ENCODE results near the gene SGO1. TPM values are rescaled to one million over a fixed set of nuclear protein-coding genes. Genes with fewer than 3 reads are reported as not detected.
A peak's percentile ranks its signal among the peaks of the same experiment; 100 is the strongest.

Gene SGO1
- total RNA-seq, 1 donor from 2014 or later = 7.2 TPM

DNA sequence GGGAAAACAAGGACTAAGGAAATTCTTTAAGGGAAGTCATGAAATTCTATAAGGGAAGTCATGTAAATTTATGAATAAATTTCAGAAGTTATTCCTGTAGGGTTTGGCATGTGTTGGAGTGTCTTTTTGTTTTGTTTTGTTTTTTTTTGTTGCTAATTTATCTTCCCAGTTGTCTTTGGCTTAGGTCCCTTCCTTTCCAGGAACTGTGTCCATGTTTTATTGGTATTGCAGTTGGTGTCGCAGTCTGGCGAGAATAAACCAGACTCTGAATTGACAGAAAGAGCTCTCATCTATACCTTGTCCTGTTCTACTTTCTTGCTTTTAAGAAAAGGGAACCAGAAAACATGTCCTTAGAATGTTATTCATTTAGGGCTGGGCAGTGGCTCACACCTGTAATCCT, 57.6 kb downstream of the SGO1 start:
- Mint-ChIP-seq H3K27ac (peak overlapping the region; percentile 57), H3K36me3 (ENCODE audit: low read depth) (peaks cover 37% of the 10 kb centered on the region), H3K27me3 (no peaks in the 10 kb centered on the region), H3K9me3 (no peaks in the 10 kb centered on the region), H3K4me1 (peaks cover 38% of the 10 kb centered on the region), H3K4me3 (no peak overlapping the region)
- intact Hi-C loops (cut with micrococcal nuclease) = loop anchor here (5.0 kb wide), 1 partner anchor 781 kb away; no protein-coding TSS in a partner anchor
- POLR2A ChIA-PET = interaction anchor here (1.5 kb wide), 1 partner anchor 32 kb away, joined by 4 read pairs; no protein-coding TSS in a partner anchor
- TF ChIP-seq, protein P1, sequence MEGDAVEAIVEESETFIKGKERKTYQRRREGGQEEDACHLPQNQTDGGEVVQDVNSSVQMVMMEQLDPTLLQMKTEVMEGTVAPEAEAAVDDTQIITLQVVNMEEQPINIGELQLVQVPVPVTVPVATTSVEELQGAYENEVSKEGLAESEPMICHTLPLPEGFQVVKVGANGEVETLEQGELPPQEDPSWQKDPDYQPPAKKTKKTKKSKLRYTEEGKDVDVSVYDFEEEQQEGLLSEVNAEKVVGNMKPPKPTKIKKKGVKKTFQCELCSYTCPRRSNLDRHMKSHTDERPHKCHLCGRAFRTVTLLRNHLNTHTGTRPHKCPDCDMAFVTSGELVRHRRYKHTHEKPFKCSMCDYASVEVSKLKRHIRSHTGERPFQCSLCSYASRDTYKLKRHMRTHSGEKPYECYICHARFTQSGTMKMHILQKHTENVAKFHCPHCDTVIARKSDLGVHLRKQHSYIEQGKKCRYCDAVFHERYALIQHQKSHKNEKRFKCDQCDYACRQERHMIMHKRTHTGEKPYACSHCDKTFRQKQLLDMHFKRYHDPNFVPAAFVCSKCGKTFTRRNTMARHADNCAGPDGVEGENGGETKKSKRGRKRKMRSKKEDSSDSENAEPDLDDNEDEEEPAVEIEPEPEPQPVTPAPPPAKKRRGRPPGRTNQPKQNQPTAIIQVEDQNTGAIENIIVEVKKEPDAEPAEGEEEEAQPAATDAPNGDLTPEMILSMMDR (IDR thresholded peaks at IDR 0.05) = no peak
- DNase-seq (no peak), ATAC-seq (ENCODE audit: low read depth) (no peak)
- CTCF ChIA-PET = no interaction called here

DNA sequence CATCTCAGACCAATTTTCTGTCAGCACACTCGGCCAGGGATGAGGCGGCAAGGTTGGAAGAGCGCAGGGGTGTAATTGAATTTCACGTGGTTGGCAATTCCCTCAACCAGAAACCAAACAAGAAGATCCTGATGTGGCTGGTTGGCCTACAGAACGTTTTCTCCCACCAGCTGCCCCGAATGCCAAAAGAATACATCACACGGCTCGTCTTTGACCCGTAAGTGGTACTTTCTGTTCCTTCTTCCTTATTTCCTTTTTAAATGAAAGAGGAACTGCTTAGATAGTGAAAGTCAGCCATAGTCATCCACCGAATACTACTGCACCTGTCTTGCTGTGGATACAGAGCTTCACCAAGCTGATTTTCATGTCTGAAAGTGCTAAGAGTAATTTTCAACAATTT, 60.1 kb downstream of the SGO1 start:
- Mint-ChIP-seq H3K4me3 (peak overlapping the region; percentile 58), H3K36me3 (ENCODE audit: low read depth) (peaks cover 55% of the 10 kb centered on the region), H3K27me3 (no peaks in the 10 kb centered on the region), H3K27ac (peak overlapping the region; percentile 87), H3K4me1 (peaks cover 38% of the 10 kb centered on the region), H3K9me3 (no peaks in the 10 kb centered on the region)
- ATAC-seq (ENCODE audit: low read depth) = peak; percentile 95
- ChIA-PET CTCF (interaction anchor here (1.0 kb wide), 2 partner anchors 60 to 85 kb away, joined by 3 read pairs; partner anchors contain the start of gene SGO1), POLR2A (interaction anchor here (0.5 to 2.2 kb wide), 10 partner anchors 12 to 257 kb away, joined by 3 to 35 read pairs (median 5); partner anchors contain the start of genes KAT2B and SGO1)
- DNase-seq = peak; percentile 39
- TF ChIP-seq, protein P1 (IDR thresholded peaks at IDR 0.05) = no peak
- intact Hi-C loops (cut with micrococcal nuclease) = loop anchor here (1.0 to 5.0 kb wide), 8 partner anchors 33 to 979 kb away; partner anchors contain the start of genes RAB5A and SGO1

DNA sequence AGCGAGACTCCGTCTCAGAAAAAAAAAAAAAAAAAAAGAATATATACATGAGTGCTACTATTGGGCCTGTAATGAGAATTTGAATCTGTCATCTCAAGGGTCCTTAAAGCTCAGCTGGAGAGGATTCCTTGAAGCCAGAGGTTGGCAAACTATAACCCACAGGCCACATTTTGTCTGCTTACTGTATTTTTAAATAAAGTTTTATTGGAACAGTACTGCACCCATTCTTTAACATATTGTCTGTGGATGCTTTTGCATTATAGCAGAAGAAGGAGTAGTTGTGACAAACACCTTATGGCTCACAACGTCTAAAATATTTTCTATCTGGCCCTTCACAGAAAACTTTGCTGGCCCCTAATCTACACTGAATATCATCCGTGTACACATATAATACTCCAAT, 60.7 kb downstream of the SGO1 start:
- ATAC-seq (ENCODE audit: low read depth) = no peak
- peak overlapping the region; percentile 87 for H3K27ac Mint-ChIP-seq
- CTCF ChIA-PET = no interaction called here
- no peaks in the 10 kb centered on the region for H3K27me3 Mint-ChIP-seq
- intact Hi-C loops (cut with micrococcal nuclease) = loop anchor here (5.0 kb wide), 1 partner anchor 778 kb away; no protein-coding TSS in a partner anchor
- peaks cover 55% of the 10 kb centered on the region for H3K36me3 Mint-ChIP-seq (ENCODE audit: low read depth)
- DNase-seq = no peak
- POLR2A ChIA-PET = interaction anchor here (0.7 to 2.2 kb wide), 7 partner anchors 12 to 179 kb away, joined by 3 to 35 read pairs (median 5); partner anchors contain the start of genes KAT2B and SGO1
- H3K9me3 Mint-ChIP-seq = no peaks in the 10 kb centered on the region
- TF ChIP-seq, protein P1 (IDR thresholded peaks at IDR 0.05) = no peak
- H3K4me3 Mint-ChIP-seq = no peak overlapping the region
- H3K4me1 Mint-ChIP-seq = peaks cover 38% of the 10 kb centered on the region

DNA sequence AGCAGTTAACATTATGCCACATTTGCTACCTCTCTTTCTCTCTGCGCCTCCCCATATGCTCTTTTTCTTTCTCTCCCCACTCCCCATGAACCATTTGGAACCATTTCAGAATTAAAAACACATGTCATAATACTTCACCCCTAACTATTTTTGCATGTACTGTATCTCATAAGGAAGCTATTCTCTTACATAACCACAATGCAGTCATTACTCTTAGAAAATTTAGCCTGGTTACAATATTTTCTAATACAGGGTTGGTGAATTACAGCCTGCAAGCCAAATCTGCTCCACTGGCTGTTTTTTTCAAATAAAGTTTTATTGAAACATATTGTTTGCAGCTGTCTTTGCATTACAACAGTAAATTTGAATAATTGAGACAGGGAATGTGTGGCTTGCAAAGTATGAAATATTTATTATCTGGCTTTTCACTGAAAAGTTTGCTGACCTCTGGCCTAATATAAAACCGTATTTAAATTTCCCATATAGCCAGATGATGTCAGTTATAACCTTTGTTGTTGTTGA, 62.8 kb downstream of the SGO1 start:
- TF ChIP-seq, protein P1 (IDR thresholded peaks at IDR 0.05) = no peak
- ChIA-PET CTCF (no interaction called here), POLR2A (interaction anchor here (0.6 kb wide), 1 partner anchor 134 kb away, joined by 3 read pairs; no protein-coding TSS in a partner anchor)
- Mint-ChIP-seq H3K9me3 (no peaks in the 10 kb centered on the region), H3K27me3 (no peaks in the 10 kb centered on the region), H3K4me1 (peaks cover 33% of the 10 kb centered on the region), H3K4me3 (no peak overlapping the region), H3K27ac (no peak overlapping the region), H3K36me3 (ENCODE audit: low read depth) (peaks cover 57% of the 10 kb centered on the region)
- ATAC-seq (ENCODE audit: low read depth) (no peak), DNase-seq (no peak)
- intact Hi-C loops (cut with micrococcal nuclease) = no loop called here

DNA sequence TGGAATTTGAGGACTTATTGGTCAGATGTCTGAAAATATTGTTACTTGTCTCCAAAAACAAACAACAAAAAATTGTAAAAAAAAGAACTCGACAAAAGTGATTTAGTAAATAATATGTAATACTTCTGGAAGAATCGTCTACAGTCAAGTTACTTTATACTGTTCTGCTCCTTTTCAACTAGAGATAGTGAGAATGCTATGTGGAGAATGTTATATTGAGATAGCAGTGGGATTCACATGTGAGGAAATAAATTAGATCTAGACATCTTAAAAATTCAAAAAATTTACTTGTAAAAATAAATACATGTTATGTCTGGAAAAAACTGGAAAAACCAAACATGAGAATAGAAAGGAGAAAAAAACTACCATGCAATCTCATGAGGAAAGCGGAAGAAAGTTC, 64.9 kb downstream of the SGO1 start:
- no peaks in the 10 kb centered on the region for H3K9me3 Mint-ChIP-seq
- intact Hi-C loops (cut with micrococcal nuclease) = no loop called here
- no peak overlapping the region for H3K4me3 Mint-ChIP-seq
- H3K36me3 Mint-ChIP-seq (ENCODE audit: low read depth) = peaks cover 66% of the 10 kb centered on the region
- ChIA-PET POLR2A (no interaction called here), CTCF (no interaction called here)
- no peak overlapping the region for H3K27ac Mint-ChIP-seq
- no peak for ATAC-seq (ENCODE audit: low read depth)
- DNase-seq = no peak
- peaks cover 12% of the 10 kb centered on the region for H3K4me1 Mint-ChIP-seq
- H3K27me3 Mint-ChIP-seq = no peaks in the 10 kb centered on the region
- TF ChIP-seq, protein P1 (IDR thresholded peaks at IDR 0.05) = no peak

Other genes starting within 250 kb of the SGO1 start
- gene RAB5A, start 239.1 kb downstream of the SGO1 start, total RNA-seq = 43.2 and 45.2 TPM in 2 replicates
- gene PP2D1, start 173.9 kb downstream of the SGO1 start, total RNA-seq = not detected in 2 replicates
- gene KAT2B, start 145.8 kb downstream of the SGO1 start, total RNA-seq = 35.9 and 36.8 TPM in 2 replicates